HG03342 (cell line): Measurements from ENCODE around the gene CFHR1.
A peak's percentile ranks its signal among the peaks of the same experiment; 100 is the strongest.
"Not testable (repeated sequence)": the region's sequence is repeated elsewhere in the genome, so short reads cannot be mapped to it uniquely, and the experiment has no call there.

ENCODE experiments used
- ATAC-seq: cut with Tn5 transposase; IDR thresholded peaks from one replicate; pipeline ENCODE4 v1.9.1; 2021; ENCODE audit warnings: mild to moderate bottlenecking, moderate library complexity; ENCODE audit not compliant: unreplicated experiment

CFHR1 gene

DNA sequence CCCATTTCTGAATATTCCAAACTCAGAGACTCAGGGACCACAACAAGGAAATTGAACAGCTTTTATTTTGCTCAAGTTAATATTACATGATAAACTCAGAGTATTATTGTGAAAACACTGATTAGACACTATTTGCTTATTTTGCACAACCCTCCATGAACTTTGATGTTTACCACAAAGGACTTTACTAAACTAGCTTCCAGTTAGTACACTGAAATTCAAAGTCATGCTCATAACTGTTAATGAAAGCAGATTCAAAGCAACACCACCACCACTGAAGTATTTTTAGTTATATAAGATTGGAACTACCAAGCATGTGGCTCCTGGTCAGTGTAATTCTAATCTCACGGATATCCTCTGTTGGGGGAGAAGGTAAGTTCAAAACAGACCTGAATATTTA lies at the start of gene CFHR1:
CFHR1 (plus strand) TSS at position 201 of the 400 bp plus-strand sequence; CDS start at position 315, 114 bp downstream.
- ATAC-seq: not testable (repeated sequence)

- not testable (repeated sequence) for ATAC-seq
Observed at GRCh38 chr1:196769823-196770222, 49.7 kb upstream of the CFHR1 start.

DNA sequence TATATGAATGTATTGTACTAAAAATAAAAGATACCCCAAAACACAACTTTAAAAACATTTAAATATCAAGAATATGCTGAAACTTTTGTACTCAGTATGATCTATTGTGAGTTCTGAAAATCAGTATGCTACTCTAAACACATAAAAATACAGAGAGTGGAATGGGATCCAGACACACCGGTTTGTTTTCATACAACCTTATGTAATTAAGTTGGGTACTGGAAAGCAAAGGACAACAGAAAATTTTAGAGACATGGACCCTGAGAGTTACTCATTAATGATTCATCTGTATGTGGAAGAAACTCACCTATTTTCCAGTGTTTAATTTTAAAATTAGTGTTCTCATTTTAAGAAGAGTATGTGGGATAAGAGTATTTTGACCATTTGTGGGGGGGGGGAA lies 45.8 kb upstream of the CFHR1 start:
- ATAC-seq: no peak

DNA sequence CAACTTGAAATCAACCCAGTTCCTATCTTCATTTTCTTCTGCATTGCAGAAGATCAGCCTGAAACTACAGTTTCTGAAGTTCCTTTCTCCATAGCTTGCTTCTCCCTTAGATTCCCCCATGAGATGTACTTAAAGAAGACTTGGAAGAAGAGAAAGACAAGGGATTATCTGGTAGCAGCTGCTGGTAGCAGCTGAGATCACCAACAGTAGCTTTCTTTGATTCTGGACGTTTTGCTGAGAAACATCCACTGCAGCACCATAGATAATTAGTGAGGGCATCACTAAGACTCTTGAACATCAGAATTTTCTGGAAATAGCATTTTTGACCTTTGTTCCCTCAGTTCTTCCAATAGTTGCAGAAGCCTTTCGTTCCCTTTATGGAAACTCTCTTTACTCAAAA lies 45.4 kb upstream of the CFHR1 start:
- ATAC-seq: no peak

GRCh38 chr1:196774603-196775002 lies 44.9 kb upstream of the CFHR1 start, which contains the start of gene CFHR3:
Gene CFHR3, plus strand, starts transcription at chr1:196774840. Its CDS starts 47 bp downstream, at chr1:196774887.
- no peak for ATAC-seq

GRCh38 chr1:196777603-196778002 lies 41.9 kb upstream of the CFHR1 start:
- ATAC-seq: no peak

- no peak for ATAC-seq
Observed at GRCh38 chr1:196779093-196779492, 40.4 kb upstream of the CFHR1 start.

DNA sequence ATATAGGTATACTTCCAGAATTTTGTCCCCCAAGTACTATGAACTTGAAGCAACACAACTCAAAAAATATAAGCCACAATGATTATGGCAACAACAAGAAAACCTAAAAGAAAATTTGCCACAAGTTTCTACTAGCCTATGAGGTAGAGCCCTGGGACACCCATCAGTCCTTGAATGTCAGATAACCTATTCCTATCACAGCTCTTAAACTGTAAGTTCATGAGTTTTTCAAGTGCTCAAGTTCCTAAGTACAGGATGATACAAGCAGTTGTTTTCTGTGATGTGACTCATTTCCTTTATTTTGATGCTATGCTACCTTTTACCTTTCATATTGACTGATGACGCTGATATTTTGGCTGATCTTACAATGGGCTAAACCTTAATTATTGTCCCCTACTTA lies 28.3 kb upstream of the CFHR1 start:
- ATAC-seq: not testable (repeated sequence)

DNA sequence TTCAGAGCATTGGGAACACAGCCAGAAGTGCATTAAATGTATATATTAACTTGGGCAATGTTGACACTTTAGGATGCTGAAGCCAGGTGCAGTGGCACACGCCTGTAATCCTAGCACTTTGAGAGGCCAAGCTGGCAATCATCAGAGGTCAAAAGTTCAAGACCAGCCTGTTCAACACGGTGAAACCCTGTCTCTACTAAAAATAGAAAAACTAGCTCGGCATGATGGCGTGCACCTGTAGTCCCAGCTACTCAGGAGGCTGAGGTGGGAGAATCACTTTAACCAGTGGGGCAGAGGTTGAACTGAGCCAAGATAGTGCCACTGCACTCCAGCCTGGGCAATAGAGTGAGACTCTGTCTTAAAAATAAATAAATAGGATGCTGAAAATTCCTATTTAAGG lies 25.4 kb upstream of the CFHR1 start:
- ATAC-seq: not testable (repeated sequence)

DNA sequence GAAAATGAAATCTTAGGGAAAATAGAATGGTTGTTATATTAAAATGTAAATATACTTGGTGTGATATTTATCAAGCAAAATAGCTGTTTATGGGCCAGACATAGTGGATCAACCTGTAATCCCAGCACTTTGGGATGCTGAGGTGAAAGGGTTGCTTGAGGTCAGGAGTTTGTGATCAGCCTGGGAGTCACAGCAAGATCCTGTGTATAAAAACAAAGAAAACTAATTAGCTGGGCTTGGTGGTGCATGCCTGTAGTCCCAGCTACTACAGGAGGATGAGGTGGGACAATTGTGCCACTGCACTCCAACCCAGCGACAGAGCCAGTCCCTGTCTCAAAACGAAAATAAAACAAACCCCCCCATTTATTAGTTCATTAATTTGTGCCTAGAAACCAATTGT lies 21.6 kb upstream of the CFHR1 start:
- ATAC-seq: no peak

GRCh38 chr1:196801920-196802319 lies 17.6 kb upstream of the CFHR1 start:
- not testable (repeated sequence) for ATAC-seq

GRCh38 chr1:196808529-196809235 lies 10.8 kb upstream of the CFHR1 start:
- no peak for ATAC-seq

GRCh38 chr1:196817442-196817841 lies 2.1 kb upstream of the CFHR1 start:
- ATAC-seq: not testable (repeated sequence)

DNA sequence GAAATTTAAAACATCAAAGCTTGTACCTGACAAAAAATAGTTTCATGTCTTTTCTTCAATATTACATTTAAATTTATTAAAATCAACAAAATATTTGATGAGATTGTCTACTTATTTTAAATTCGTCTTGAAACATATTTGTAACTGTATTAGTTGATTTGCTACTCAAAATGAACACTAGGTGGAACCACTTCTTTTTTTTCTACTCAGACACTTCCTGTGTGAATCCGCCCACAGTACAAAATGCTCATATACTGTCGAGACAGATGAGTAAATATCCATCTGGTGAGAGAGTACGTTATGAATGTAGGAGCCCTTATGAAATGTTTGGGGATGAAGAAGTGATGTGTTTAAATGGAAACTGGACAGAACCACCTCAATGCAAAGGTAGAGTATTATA lies 8.3 kb downstream of the CFHR1 start:
- ATAC-seq: peak; percentile 81

DNA sequence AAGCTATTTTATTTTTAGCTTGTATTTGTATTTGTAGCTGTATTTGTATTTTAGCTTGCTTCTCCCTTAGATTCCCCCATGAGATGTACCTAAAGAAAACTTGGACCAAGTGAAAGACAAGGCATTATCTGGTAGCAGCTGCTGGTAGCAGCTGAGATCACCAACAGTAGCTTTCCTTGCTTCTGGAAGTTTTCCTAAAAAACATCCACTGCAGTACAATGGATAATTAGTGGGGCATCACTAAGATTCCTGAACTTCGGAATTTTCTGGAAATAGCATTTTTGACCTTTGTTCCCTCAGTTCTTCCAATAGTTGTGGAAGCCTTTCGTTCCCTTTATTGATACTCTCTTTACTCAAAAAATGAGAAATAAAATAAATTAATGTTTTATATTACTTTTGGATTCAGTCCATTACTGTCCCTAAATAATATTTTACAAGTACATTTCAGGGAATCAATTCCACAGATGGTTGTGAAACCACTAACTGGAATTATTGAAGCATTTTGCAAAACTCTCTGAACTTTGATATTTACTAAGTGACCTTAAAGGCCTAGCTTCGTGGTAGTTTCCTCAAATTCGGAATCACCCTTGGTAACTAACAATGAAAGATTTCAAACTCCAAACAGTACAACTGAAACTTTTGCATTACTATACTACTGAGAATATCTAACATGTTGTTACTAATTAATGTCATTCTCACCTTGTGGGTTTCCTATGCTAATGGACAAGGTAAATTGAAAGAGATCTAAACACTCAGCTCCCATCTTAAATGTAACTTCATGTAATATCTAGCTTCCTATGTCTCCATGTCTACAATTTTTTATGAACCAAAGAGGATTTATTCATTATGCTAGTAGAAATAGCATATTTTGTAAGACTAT lies 30.3 kb downstream of the CFHR1 start:
- ATAC-seq: not testable (repeated sequence)

DNA sequence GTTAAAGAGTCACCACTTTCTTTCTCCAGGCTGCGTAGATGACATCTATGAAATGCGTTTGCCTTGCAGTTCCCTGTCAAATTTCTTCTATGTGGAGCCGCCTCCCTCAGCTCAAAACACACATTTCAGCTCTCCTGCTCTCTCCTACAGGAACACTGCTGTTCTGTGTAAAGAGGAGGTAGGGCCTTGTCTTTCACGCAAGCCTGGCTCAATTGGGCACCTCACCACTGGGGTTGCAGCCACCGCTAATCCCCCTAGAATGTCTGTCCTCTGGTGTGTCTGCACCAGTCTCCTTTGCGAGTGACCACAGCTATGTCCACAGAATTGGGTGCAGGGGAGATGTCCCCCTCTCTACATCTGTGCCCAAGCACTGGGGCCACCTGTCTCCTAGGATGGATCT lies 36.5 kb downstream of the CFHR1 start:
- ATAC-seq: no peak

DNA sequence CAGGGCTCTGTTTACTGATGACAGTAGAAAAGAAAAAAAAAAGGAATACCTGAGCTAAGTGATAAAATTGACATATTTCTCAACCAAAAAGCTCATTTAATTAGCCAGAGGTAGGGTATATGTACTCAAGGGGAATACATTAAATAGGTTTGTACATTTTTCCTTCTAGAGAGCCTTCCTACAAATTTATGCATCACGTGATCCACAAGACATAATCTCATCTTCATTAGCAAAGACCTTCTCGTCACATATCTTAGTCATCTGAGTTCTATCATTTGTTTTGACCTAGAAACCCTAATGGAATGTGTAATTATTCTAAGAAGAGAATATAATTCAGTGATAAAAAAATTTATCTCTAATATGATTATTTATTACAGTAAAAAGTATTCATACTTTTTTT lies 37.7 kb downstream of the CFHR1 start:
- ATAC-seq: no peak

- ATAC-seq: no peak
Observed at GRCh38 chr1:196858811-196859210, 39.3 kb downstream of the CFHR1 start.

- no peak for ATAC-seq
Observed at GRCh38 chr1:196860323-196860884, 40.9 kb downstream of the CFHR1 start.

GRCh38 chr1:196861429-196861828 lies 41.9 kb downstream of the CFHR1 start:
- ATAC-seq: no peak

DNA sequence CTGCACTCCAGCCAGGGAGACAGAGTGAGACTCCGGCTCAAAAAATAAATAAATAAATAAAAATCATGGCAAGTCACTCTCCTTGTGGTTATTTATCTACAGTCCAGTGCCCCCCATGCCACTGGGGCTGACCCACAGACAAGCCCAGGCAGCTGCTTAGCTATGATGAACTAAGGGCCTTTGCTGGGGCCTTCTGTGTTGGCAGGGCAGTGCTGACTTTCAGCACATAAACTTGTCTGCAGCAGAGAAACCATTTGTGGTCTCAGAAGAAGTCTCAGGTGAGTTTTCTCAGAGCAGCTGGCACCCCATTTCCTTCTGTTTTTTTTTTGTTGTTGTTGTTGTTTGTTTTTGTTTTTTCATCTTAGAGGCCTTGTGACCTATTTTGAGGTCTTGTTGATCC lies 47.4 kb downstream of the CFHR1 start:
- no peak for ATAC-seq

DNA sequence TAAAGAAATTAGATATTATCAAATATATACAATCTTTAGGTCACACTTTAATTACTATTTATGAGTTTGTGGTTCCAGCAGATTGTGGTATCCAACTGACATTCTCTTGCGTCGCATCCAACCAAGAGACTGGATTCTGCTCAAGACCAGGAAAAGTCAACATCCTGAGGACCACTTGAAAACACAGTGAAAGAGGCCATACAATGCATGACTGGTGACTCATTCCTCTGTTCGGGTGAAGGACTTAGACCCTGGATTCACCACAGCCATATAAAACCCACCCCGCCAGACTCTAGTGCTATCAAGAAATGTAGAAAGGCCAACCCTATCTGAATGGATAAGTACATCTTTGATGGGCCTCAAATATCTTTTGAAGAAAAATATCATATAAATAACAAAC lies 53.9 kb downstream of the CFHR1 start:
- ATAC-seq: no peak
